Smooth muscle cell (in vitro differentiated cells): ENCODE measurements around the gene CACNA2D3. TPM values are rescaled to one million over a fixed set of nuclear protein-coding genes. Genes with fewer than 3 reads are reported as not detected.

ENCODE experiments used
- DNase-seq: peaks from one replicate; lab custom pipeline; 2025; ENCODE audit not compliant: unreplicated experiment; lab: John Stamatoyannopoulos, UW
- H2AFZ ChIP-seq: fragments of 200-600 bp; sonication (generic); 2 replicates; pipeline ENCODE4 v1.6.0; 2016; ENCODE audit warnings: antibody characterized with exemption, low read depth, mild to moderate bottlenecking
- H3F3A ChIP-seq: fragments of 200-600 bp; sonication (generic); 2 replicates; pipeline ENCODE4 v1.6.0; 2017; ENCODE audit warnings: antibody characterized with exemption, low read depth
- H3K27ac ChIP-seq: fragments of 200-600 bp; sonication (generic); 2 replicates; pipeline ENCODE4 v1.5.1; 2016; ENCODE audit warnings: low read depth, mild to moderate bottlenecking
- H3K27me3 ChIP-seq: fragments of 200-600 bp; sonication (generic); 2 replicates; pipeline ENCODE4 v1.6.1; 2016; ENCODE audit warnings: low read depth, mild to moderate bottlenecking
- H3K36me3 ChIP-seq: fragments of 200-600 bp; sonication (generic); 2 replicates; pipeline ENCODE4 v1.5.1; 2016; ENCODE audit warnings: low read depth
- H3K4me1 ChIP-seq: fragments of 200-600 bp; sonication (generic); 2 replicates; pipeline ENCODE4 v1.5.1; 2016; ENCODE audit warnings: low read depth
- H3K4me2 ChIP-seq: fragments of 200-600 bp; sonication (generic); 2 replicates; pipeline ENCODE4 v1.6.0; 2016; ENCODE audit warnings: mild to moderate bottlenecking
- H3K4me3 ChIP-seq: fragments of 200-600 bp; sonication (generic); 2 replicates; pipeline ENCODE4 v1.5.1; 2016; ENCODE audit warnings: mild to moderate bottlenecking
- H3K79me2 ChIP-seq: fragments of 200-600 bp; sonication (generic); 2 replicates; pipeline ENCODE4 v1.6.0; 2016; ENCODE audit warnings: low read depth, mild to moderate bottlenecking
- H3K9ac ChIP-seq: fragments of 200-600 bp; sonication (generic); 2 replicates; pipeline ENCODE4 v1.6.0; 2016; ENCODE audit warnings: low read depth
- H3K9me3 ChIP-seq: fragments of 200-600 bp; sonication (generic); replicated peaks from 2 replicates; pipeline ENCODE4 v1.5.1; 2016; ENCODE audit warnings: low read depth
- H4K20me1 ChIP-seq: fragments of 200-600 bp; sonication (generic); 2 replicates; pipeline ENCODE4 v1.6.0; 2016; ENCODE audit warnings: low read depth
- WGBS: methylation state at CpG from one replicate; pipeline ENCODE4 v1.1.7; 2016; ENCODE audit warnings: low lambda C conversion rate; 5-methylcytosine and 5-hydroxymethylcytosine counted together
- polyA plus RNA-seq: library from polyadenylated mRNA; unstranded; fragments of >200 nt; fragmentation: Nextera tagmentation; extraction: Ambion mirVana; gene quantifications from 2 replicates; pipeline ENCODE4 v1.2.1, GENCODE V29; 2016
- total RNA-seq: library from RNA; depleted of rRNA; stranded (reverse); fragments of >200 nt; gene quantifications from 2 replicates; pipeline ENCODE4 v1.2.3, GENCODE V29; 2014
- TF ChIP-seq, protein P1 (sequence below): fragments of 200-600 bp; sonication (generic); IDR thresholded peaks from 2 replicates; pipeline ENCODE4 v1.5.1; 2017; ENCODE audit warnings: borderline replicate concordance, mild to moderate bottlenecking, antibody characterized with exemption; ENCODE audit not compliant: insufficient read depth, poor library complexity, severe bottlenecking

The CACNA2D3 gene
- total and polyA plus RNA-seq, 2 experiments from 2014 or later: 0.15 to 0.90 TPM

GRCh38 chr3:54211097-54211496 lies 88.7 kb downstream of the CACNA2D3 start:
- no peaks in the 10 kb centered on the region for H3K36me3 ChIP-seq
- no peak overlapping the region for H3K27ac ChIP-seq
- no peak overlapping the region for H2AFZ ChIP-seq
- H3K9me3 ChIP-seq: no peaks in the 10 kb centered on the region
- no peak overlapping the region for H3K9ac ChIP-seq
- TF ChIP-seq, protein P1, sequence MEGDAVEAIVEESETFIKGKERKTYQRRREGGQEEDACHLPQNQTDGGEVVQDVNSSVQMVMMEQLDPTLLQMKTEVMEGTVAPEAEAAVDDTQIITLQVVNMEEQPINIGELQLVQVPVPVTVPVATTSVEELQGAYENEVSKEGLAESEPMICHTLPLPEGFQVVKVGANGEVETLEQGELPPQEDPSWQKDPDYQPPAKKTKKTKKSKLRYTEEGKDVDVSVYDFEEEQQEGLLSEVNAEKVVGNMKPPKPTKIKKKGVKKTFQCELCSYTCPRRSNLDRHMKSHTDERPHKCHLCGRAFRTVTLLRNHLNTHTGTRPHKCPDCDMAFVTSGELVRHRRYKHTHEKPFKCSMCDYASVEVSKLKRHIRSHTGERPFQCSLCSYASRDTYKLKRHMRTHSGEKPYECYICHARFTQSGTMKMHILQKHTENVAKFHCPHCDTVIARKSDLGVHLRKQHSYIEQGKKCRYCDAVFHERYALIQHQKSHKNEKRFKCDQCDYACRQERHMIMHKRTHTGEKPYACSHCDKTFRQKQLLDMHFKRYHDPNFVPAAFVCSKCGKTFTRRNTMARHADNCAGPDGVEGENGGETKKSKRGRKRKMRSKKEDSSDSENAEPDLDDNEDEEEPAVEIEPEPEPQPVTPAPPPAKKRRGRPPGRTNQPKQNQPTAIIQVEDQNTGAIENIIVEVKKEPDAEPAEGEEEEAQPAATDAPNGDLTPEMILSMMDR: no peak
- H3K4me3 ChIP-seq: no peak overlapping the region
- no peaks in the 10 kb centered on the region for H3K79me2 ChIP-seq
- DNase-seq: no peak
- H3K4me1 ChIP-seq: no peaks in the 10 kb centered on the region
- no peaks in the 10 kb centered on the region for H3F3A ChIP-seq
- no peaks in the 10 kb centered on the region for H4K20me1 ChIP-seq
- 86% methylated on average over 1 of the region's 1 CpG for WGBS
- peaks cover 3% of the 10 kb centered on the region for H3K27me3 ChIP-seq
- no peak overlapping the region for H3K4me2 ChIP-seq

DNA sequence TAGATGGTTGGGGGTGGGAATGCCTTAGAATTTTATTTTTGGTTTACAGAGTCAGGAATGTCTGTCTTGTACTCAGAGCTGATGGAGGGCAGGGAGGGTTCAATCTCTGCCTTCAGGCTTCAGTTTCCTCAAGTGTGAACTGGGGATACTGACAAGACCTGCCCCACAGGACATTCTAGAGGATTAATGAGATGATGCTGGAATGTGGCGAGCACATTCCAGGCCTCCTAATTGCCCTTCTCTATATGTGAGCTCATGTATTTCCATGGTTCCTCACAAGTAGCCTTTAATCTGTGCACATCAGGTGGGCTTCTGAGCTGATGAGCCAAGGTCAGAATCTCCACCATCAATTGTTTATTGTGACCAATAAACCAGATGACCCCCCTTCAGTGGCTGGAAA lies 90.4 kb downstream of the CACNA2D3 start:
- Histone ChIP-seq H3K4me2 (no peak overlapping the region), H3K4me1 (no peaks in the 10 kb centered on the region), H3K27ac (no peak overlapping the region), H3K4me3 (no peak overlapping the region), H3K36me3 (no peaks in the 10 kb centered on the region), H3K79me2 (no peaks in the 10 kb centered on the region), H3K9ac (no peak overlapping the region), H3K27me3 (peaks cover 6% of the 10 kb centered on the region), H3K9me3 (no peaks in the 10 kb centered on the region), H3F3A (no peaks in the 10 kb centered on the region), H2AFZ (no peak overlapping the region), H4K20me1 (no peaks in the 10 kb centered on the region)
- no peak for DNase-seq
- TF ChIP-seq, protein P1: no peak
- WGBS: 95% methylated on average over 1 of the region's 1 CpG

GRCh38 chr3:54213907-54214306 lies 91.6 kb downstream of the CACNA2D3 start:
- H3F3A ChIP-seq: no peaks in the 10 kb centered on the region
- no peaks in the 10 kb centered on the region for H4K20me1 ChIP-seq
- H3K79me2 ChIP-seq: no peaks in the 10 kb centered on the region
- no peaks in the 10 kb centered on the region for H3K4me1 ChIP-seq
- no peaks in the 10 kb centered on the region for H3K36me3 ChIP-seq
- H2AFZ ChIP-seq: no peak overlapping the region
- DNase-seq: no peak
- TF ChIP-seq, protein P1: no peak
- no peaks in the 10 kb centered on the region for H3K9me3 ChIP-seq
- H3K4me3 ChIP-seq: no peak overlapping the region
- H3K9ac ChIP-seq: no peak overlapping the region
- 78% methylated on average over 2 of the region's 2 CpGs for WGBS
- no peak overlapping the region for H3K4me2 ChIP-seq
- peaks cover 6% of the 10 kb centered on the region for H3K27me3 ChIP-seq
- H3K27ac ChIP-seq: no peak overlapping the region

DNA sequence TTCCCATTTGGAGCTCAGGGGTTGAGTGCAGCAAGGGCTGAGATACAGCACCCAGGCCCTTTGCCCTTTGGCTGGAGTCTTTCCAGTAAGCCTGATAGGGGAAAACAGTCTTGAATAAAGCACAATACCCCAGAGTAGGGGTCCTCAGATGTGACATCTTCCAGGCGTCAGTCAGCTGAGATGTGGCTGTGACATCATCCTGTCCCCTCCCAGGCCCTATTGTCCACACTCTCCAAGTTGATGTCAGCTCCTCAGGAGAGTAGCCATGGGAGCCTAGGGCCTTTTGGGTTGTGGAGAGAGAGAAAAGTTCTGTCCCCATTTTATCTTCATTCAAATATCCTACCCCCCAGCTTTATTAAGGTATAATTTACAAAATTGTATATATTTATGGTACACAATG lies 92.5 kb downstream of the CACNA2D3 start:
- DNase-seq: no peak
- whole genome bisulfite sequencing: 75% methylated on average over 1 of the region's 1 CpG
- Histone ChIP-seq H3K27ac (no peak overlapping the region), H3F3A (no peaks in the 10 kb centered on the region), H3K36me3 (no peaks in the 10 kb centered on the region), H3K4me1 (no peaks in the 10 kb centered on the region), H3K4me2 (no peak overlapping the region), H3K4me3 (no peak overlapping the region), H4K20me1 (no peaks in the 10 kb centered on the region), H3K9me3 (no peaks in the 10 kb centered on the region), H3K27me3 (peaks cover 8% of the 10 kb centered on the region), H3K79me2 (no peaks in the 10 kb centered on the region), H2AFZ (no peak overlapping the region), H3K9ac (no peak overlapping the region)
- TF ChIP-seq, protein P1: no peak
